ENCODE results near the gene EEFSEC.

The EEFSEC gene

GRCh38 chr3:128339491-128340012 is 186.3 kb downstream of the EEFSEC start:
- no peak for DNase-seq

- DNase-seq, result no peak
These were observed 187.1 kb downstream of the EEFSEC start for GRCh38 chr3:128340198-128340903.

GRCh38 chr3:128340904-128341555 is 187.7 kb downstream of the EEFSEC start:
- no peak for DNase-seq

GRCh38 chr3:128341659-128342395 is 188.5 kb downstream of the EEFSEC start:
- DNase-seq, result no peak

- no peak for DNase-seq
These were observed 189.5 kb downstream of the EEFSEC start for GRCh38 chr3:128342701-128343180.

- DNase-seq, result no peak
These were observed 190.2 kb downstream of the EEFSEC start for GRCh38 chr3:128343287-128344051.

- DNase-seq, result no peak
These were observed 190.9 kb downstream of the EEFSEC start for GRCh38 chr3:128344052-128344735.

GRCh38 chr3:128345196-128345595 is 191.9 kb downstream of the EEFSEC start:
- DNase-seq, result no peak

GRCh38 chr3:128346562-128346961 is 193.3 kb downstream of the EEFSEC start:
- DNase-seq, result no peak

- DNase-seq, result no peak
These were observed 194.0 kb downstream of the EEFSEC start for GRCh38 chr3:128347282-128347681.

- DNase-seq, result no peak
These were observed 194.8 kb downstream of the EEFSEC start for GRCh38 chr3:128348075-128348474.

- DNase-seq, result no peak
These were observed 195.7 kb downstream of the EEFSEC start for GRCh38 chr3:128348805-128349531.

- DNase-seq, result no peak
These were observed 196.8 kb downstream of the EEFSEC start for GRCh38 chr3:128349963-128350599.

- DNase-seq, result no peak
These were observed 198.3 kb downstream of the EEFSEC start for GRCh38 chr3:128351546-128351945.

- no peak for DNase-seq
These were observed 199.0 kb downstream of the EEFSEC start for GRCh38 chr3:128352326-128352725.

- no peak for DNase-seq
These were observed 200.2 kb downstream of the EEFSEC start for GRCh38 chr3:128353361-128353965.

GRCh38 chr3:128353991-128354687 is 200.9 kb downstream of the EEFSEC start:
- no peak for DNase-seq

GRCh38 chr3:128354788-128355542 is 201.7 kb downstream of the EEFSEC start:
- no peak for DNase-seq

- DNase-seq, result no peak
These were observed 202.2 kb downstream of the EEFSEC start for GRCh38 chr3:128355543-128355919.
